ENCODE data around the gene SLC26A5.

- TF ChIP-seq, protein P1, sequence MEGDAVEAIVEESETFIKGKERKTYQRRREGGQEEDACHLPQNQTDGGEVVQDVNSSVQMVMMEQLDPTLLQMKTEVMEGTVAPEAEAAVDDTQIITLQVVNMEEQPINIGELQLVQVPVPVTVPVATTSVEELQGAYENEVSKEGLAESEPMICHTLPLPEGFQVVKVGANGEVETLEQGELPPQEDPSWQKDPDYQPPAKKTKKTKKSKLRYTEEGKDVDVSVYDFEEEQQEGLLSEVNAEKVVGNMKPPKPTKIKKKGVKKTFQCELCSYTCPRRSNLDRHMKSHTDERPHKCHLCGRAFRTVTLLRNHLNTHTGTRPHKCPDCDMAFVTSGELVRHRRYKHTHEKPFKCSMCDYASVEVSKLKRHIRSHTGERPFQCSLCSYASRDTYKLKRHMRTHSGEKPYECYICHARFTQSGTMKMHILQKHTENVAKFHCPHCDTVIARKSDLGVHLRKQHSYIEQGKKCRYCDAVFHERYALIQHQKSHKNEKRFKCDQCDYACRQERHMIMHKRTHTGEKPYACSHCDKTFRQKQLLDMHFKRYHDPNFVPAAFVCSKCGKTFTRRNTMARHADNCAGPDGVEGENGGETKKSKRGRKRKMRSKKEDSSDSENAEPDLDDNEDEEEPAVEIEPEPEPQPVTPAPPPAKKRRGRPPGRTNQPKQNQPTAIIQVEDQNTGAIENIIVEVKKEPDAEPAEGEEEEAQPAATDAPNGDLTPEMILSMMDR (IDR thresholded peaks at IDR 0.05; ENCODE audit: insufficient read depth, low read length, poor library complexity, severe bottlenecking), result no peak
- no peak for TF ChIP-seq EZH2phosphoT487 (conservative IDR thresholded peaks at IDR 0.05; ENCODE audit: low read length)
Measured at GRCh38 chr7:103380395-103381191, 65.4 kb downstream of the SLC26A5 start.
